ENCODE data around the gene ABLIM1.

ABLIM1 gene

DNA sequence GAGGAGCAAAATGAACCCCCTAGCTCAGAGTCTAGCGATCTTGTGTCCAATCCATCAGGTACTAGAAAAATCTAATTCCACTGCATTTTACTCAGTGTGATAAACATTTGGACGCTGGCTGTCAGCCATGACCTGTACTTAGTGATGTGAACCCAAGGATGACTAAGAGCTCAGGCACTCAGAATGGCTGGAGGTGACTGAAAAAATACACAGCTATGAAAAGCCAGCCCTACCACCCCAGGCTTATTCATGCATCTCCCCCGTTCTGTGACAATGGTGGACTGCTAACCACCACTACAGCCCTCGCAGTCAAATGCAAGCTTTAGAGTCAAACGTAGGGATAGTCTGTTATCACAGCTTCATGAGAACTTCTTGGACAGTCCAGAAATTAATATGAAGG lies 268.6 kb downstream of the ABLIM1 start:
- Histone ChIP-seq H3K4me1 (ENCODE audit: insufficient read depth, low read length) (peaks cover 11% of the 10 kb centered on the region; the same call in 1 of the 2 replicates), H3K9ac (ENCODE audit: low read depth, low read length) (no peak overlapping the region), H3K36me3 (ENCODE audit: insufficient read depth, low read length) (no peaks in the 10 kb centered on the region), H3K9me3 (ENCODE audit: control insufficient read depth, insufficient read depth, low read length) (no peaks in the 10 kb centered on the region)

DNA sequence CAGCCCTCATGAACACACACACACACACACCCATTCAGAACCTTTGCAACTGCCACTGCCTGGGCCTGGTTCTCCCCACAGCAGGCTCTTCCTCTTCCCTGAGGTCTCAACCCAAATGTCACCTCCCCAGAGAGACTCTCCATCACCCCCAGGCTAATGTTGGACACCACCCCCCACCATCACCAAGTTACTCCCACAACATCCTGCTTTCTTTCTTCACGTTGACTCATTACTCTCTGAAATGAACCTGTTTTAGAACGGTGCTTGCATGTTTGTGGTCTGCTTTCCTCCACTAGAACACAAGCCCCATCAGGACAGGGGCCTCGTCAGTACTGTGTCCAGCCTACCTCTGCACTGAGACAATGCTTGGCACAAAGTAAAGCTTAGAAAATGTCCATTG lies 269.8 kb downstream of the ABLIM1 start:
- H3K9ac ChIP-seq (ENCODE audit: low read depth, low read length) = no peak overlapping the region
- H3K4me1 ChIP-seq (ENCODE audit: insufficient read depth, low read length) = peaks cover 4% of the 10 kb centered on the region; the same call in 1 of the 2 replicates
- no peaks in the 10 kb centered on the region for H3K9me3 ChIP-seq (ENCODE audit: control insufficient read depth, insufficient read depth, low read length)
- no peaks in the 10 kb centered on the region for H3K36me3 ChIP-seq (ENCODE audit: insufficient read depth, low read length)

DNA sequence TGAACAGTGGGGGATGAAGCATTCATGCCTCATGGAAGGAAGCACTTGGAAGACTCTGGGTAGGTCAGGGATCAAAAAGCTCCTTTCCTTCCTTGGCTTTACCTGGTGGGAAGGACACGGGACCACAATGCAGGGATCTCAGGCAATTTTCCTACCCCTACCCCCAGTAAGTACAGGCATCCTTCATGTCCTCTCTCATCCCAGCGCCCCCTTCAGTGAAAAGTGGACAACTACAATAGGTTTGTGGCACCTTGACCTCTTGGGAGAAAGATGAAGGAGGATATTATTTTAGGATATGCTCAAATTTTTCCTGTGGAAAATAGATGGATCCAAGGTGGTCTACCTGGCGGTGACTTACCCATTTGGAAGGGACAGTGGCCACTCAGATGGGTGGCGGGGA lies 270.3 kb downstream of the ABLIM1 start:
- Histone ChIP-seq H3K9me3 (ENCODE audit: control insufficient read depth, insufficient read depth, low read length) (no peaks in the 10 kb centered on the region), H3K9ac (ENCODE audit: low read depth, low read length) (no peak overlapping the region), H3K4me1 (ENCODE audit: insufficient read depth, low read length) (no peaks in the 10 kb centered on the region), H3K36me3 (ENCODE audit: insufficient read depth, low read length) (no peaks in the 10 kb centered on the region)

DNA sequence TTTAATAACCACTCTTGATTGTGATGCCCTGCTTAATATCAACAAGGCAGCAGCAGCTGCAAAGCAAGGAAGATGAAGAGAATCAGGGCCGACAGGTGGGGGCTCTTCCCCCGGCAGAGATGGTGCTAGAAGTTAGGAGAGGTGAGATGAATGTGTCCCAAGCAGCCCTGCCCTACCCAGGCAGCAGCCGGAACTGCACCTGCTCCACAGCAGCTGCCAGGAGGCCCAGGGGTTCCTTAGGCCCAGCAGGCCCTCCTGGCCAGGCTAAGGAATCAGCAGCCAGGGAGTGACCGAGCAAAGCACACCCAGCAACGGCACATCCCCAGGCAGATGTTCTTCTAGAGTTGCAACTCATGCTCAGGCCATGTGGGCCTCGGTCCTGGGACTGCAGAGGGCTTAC lies 271.6 kb downstream of the ABLIM1 start:
- H3K4me1 ChIP-seq (ENCODE audit: insufficient read depth, low read length) = no peaks in the 10 kb centered on the region
- H3K36me3 ChIP-seq (ENCODE audit: insufficient read depth, low read length) = no peaks in the 10 kb centered on the region
- H3K9ac ChIP-seq (ENCODE audit: low read depth, low read length) = no peak overlapping the region
- H3K9me3 ChIP-seq (ENCODE audit: control insufficient read depth, insufficient read depth, low read length) = no peaks in the 10 kb centered on the region

DNA sequence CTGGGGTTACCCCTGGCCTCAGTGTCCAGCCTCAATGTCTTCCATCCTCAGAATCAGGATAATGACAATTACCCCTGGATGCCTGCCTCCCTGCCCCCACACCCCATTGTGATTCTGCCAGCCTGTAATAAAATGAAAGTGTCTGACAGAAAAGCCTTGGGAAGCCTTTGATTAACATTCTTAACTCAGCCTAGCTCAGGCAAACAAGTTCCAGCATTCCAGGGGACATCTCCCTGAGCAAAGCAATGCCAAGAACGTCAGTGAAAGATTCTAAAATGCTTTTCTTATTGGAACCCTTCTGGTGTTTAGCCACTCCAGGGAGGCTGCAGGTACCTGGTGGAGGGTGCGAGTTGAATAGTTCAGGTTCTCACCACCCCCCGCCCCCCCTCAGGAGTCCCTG lies 272.5 kb downstream of the ABLIM1 start:
- no peaks in the 10 kb centered on the region for H3K9me3 ChIP-seq (ENCODE audit: control insufficient read depth, insufficient read depth, low read length)
- H3K9ac ChIP-seq (ENCODE audit: low read depth, low read length) = no peak overlapping the region
- no peaks in the 10 kb centered on the region for H3K36me3 ChIP-seq (ENCODE audit: insufficient read depth, low read length)
- no peaks in the 10 kb centered on the region for H3K4me1 ChIP-seq (ENCODE audit: insufficient read depth, low read length)

DNA sequence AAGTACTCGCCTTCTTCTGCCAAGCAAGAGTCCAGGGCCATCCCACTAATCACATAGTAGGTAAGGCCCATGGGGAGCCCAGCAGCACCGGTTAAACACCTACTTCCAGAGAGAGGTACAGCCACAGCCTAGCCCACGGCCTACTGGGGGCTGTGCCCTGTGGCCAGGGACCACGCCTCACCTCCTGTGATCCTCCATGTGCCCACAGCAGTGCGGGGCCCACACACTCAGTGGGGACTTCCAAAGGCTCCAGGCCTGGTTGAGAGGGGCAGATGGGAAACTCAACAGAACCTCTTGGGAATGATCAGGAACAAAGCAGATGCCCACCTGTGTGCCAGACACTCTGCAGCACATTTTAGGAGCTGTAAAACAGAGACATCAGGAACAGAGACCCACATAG lies 273.5 kb downstream of the ABLIM1 start:
- peaks cover 3% of the 10 kb centered on the region; the same call in 1 of the 2 replicates for H3K4me1 ChIP-seq (ENCODE audit: insufficient read depth, low read length)
- H3K36me3 ChIP-seq (ENCODE audit: insufficient read depth, low read length) = no peaks in the 10 kb centered on the region
- no peaks in the 10 kb centered on the region for H3K9me3 ChIP-seq (ENCODE audit: control insufficient read depth, insufficient read depth, low read length)
- no peak overlapping the region for H3K9ac ChIP-seq (ENCODE audit: low read depth, low read length)

DNA sequence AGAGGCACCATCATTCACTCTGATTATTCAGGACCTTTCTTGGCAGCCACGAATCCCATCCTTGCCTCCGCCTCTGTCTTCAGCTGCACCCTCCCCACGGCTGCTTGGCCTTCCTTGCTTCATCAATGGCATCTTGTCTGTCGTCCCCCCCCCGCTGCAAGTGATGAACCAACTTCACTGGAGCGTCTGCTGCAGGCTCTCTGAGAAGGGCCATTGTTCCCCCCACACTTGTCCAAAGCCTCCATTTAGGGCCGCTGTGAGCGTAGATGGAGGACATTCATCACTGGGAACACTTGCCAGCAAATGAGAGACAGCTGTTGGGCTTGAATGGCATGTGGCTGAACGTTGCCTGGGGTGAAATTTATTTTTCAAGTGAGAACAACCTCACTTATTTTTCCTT lies 273.9 kb downstream of the ABLIM1 start:
- H3K36me3 ChIP-seq (ENCODE audit: insufficient read depth, low read length) = no peaks in the 10 kb centered on the region
- H3K4me1 ChIP-seq (ENCODE audit: insufficient read depth, low read length) = peaks cover 3% of the 10 kb centered on the region; the same call in 1 of the 2 replicates
- no peak overlapping the region for H3K9ac ChIP-seq (ENCODE audit: low read depth, low read length)
- no peaks in the 10 kb centered on the region for H3K9me3 ChIP-seq (ENCODE audit: control insufficient read depth, insufficient read depth, low read length)
